ENCODE data around the gene OR51B6. TPM values are rescaled to one million over a fixed set of nuclear protein-coding genes. Genes with fewer than 3 reads are reported as not detected.
"Not testable (repeated sequence)": the region's sequence is repeated elsewhere in the genome, so short reads cannot be mapped to it uniquely, and the experiment has no call there.

Gene OR51B6
- polyA plus RNA-seq, 3 donors, result not detected

DNA sequence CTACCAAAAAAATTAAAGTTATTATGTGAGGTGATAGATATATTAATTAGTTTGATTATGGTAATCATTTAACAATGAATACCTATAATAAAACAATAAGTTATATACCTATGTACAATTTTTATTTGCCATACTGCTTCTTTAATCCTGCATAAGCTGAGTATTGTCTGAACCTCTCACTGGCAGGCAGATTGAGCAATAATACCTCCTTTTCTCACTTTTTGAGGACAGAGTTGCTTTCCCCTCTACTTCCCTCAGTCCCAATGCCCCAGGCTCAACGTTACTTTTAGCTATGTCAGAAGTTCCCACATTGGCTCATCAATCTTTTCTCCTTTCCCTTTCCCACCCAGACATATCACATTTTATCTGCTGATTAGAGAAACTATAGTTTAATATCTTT is 1.8 kb upstream of the OR51B6 start:
- no peaks in the 10 kb centered on the region for H3K79me2 ChIP-seq (ENCODE audit: insufficient read depth, low read length)
- no peaks in the 10 kb centered on the region for H4K20me1 ChIP-seq (ENCODE audit: insufficient read depth, low read length)
- no peak overlapping the region for H3K27ac ChIP-seq (ENCODE audit: low read depth in 1 of 2, low read length in 2 of 2)
- Mint-ChIP-seq H3K4me3 (no peak overlapping the region), H3K4me1 (no peaks in the 10 kb centered on the region), H3K27ac (no peak overlapping the region), H3K36me3 (no peaks in the 10 kb centered on the region), H3K27me3 (ENCODE audit: low read depth in 3 of 3) (peaks cover 0 to 4% (median 0%) of the 10 kb centered on the region in 3 donors), H3K9me3 (peaks cover 0 to 8% (median 0%) of the 10 kb centered on the region in 7 donors)
- intact Hi-C loops (cut with micrococcal nuclease), result loop anchor here in 1 of 2 donors (5.0 kb wide), 1 partner anchor 282 kb away; the partner anchor contains the start of gene OR52E1
- H3K4me3 ChIP-seq (replicated peaks in 1 of 3; ENCODE audit: low read depth in 2 of 3, low read length in 3 of 3), result no peak overlapping the region
- no peaks in the 10 kb centered on the region for H3K36me3 ChIP-seq (replicated peaks in 1 of 2; ENCODE audit: control insufficient read depth in 1 of 2, insufficient read depth in 2 of 2, low read length in 2 of 2)
- H3K4me1 ChIP-seq (ENCODE audit: control insufficient read depth in 1 of 2, insufficient read depth in 2 of 2, low read length in 2 of 2), result no peaks in the 10 kb centered on the region
- no peak overlapping the region for H3K4me2 ChIP-seq (replicated peaks; ENCODE audit: extremely low read depth, low read length, poor library complexity, severe bottlenecking)
- H3K9me3 ChIP-seq (replicated peaks in 1 of 2; ENCODE audit: control insufficient read depth in 1 of 2, insufficient read depth in 1 of 2, low read length in 2 of 2), result no peaks in the 10 kb centered on the region
- TF ChIP-seq CTCF (IDR thresholded peaks at IDR 0.05), result no peak
- no CpG with 5 or more reads among the region's 1 CpG for WGBS (ENCODE audit: insufficient coverage)
- no peak overlapping the region for H2AFZ ChIP-seq (ENCODE audit: insufficient read depth, low read depth, low read length, poor library complexity, severe bottlenecking)
- H3K9ac ChIP-seq (ENCODE audit: insufficient read depth, low read length, poor library complexity, severe bottlenecking), result no peak overlapping the region
- no peaks in the 10 kb centered on the region for H3K27me3 ChIP-seq (ENCODE audit: control insufficient read depth in 2 of 2, insufficient read depth in 2 of 2, low read length in 2 of 2)
- DNase-seq, result no peak

GRCh38 chr11:5356031-5356430 is 4.7 kb downstream of the OR51B6 start:
- H3K9me3 ChIP-seq (replicated peaks in 1 of 2; ENCODE audit: control insufficient read depth in 1 of 2, insufficient read depth in 1 of 2, low read length in 2 of 2); H3K4me1 Mint-ChIP-seq; H3K36me3 ChIP-seq (replicated peaks in 1 of 2; ENCODE audit: control insufficient read depth in 1 of 2, insufficient read depth in 2 of 2, low read length in 2 of 2); H3K27me3 ChIP-seq (ENCODE audit: control insufficient read depth in 2 of 2, insufficient read depth in 2 of 2, low read length in 2 of 2); H3K4me3 Mint-ChIP-seq; H3K36me3 Mint-ChIP-seq; H3K27me3 Mint-ChIP-seq (ENCODE audit: low read depth in 3 of 3); H3K4me3 ChIP-seq (replicated peaks in 1 of 3; ENCODE audit: low read depth in 2 of 3, low read length in 3 of 3); H3K9ac ChIP-seq (ENCODE audit: insufficient read depth, low read length, poor library complexity, severe bottlenecking); H3K4me1 ChIP-seq (ENCODE audit: control insufficient read depth in 1 of 2, insufficient read depth in 2 of 2, low read length in 2 of 2); intact Hi-C loops (cut with micrococcal nuclease); H2AFZ ChIP-seq (ENCODE audit: insufficient read depth, low read depth, low read length, poor library complexity, severe bottlenecking); H3K27ac ChIP-seq (ENCODE audit: low read depth in 1 of 2, low read length in 2 of 2); DNase-seq; H4K20me1 ChIP-seq (ENCODE audit: insufficient read depth, low read length); H3K4me2 ChIP-seq (replicated peaks; ENCODE audit: extremely low read depth, low read length, poor library complexity, severe bottlenecking); H3K79me2 ChIP-seq (ENCODE audit: insufficient read depth, low read length); H3K27ac Mint-ChIP-seq: not testable (repeated sequence)
- peaks cover 0 to 16% (median 3%) of the 10 kb centered on the region in 7 donors for H3K9me3 Mint-ChIP-seq
- no CpG with 5 or more reads among the region's 5 CpGs for WGBS (ENCODE audit: insufficient coverage)

Data from CD14-positive monocyte (primary cell).